CD14-positive monocyte (primary cell): ENCODE measurements around the gene OR2V2. TPM values are rescaled to one million over a fixed set of nuclear protein-coding genes. Genes with fewer than 3 reads are reported as not detected.
A peak's percentile ranks its signal among the peaks of the same experiment; 100 is the strongest.

Source experiments
- DNase-seq, 3 donors: peaks; one replicate each; pipeline ENCODE4 v3.0.0-alpha.2; 2011 to 2022
- H2AFZ ChIP-seq: 2 replicates; pipeline ENCODE4 v1.6.0; 2012; ENCODE audit warnings: mild to moderate bottlenecking, low read depth, low read length, inconsistent platforms; ENCODE audit not compliant: insufficient read depth, poor library complexity, severe bottlenecking
- H3K27ac ChIP-seq, 2 donors: 1 replicate in 1 of 2; 2 replicates in 1 of 2; pipeline ENCODE4 v1.5.1; 2012 to 2013; ENCODE audit warnings: low read length in 2 of 2, control low read depth in 1 of 2, inconsistent platforms in 1 of 2, low read depth in 1 of 2, mild to moderate bottlenecking in 1 of 2
- H3K27me3 ChIP-seq, 2 donors: one replicate each; pipeline versions ENCODE4 v1.6.0 to v1.6.1; 2011 to 2013; ENCODE audit warnings: low read length in 2 of 2; ENCODE audit not compliant: control insufficient read depth in 2 of 2, insufficient read depth in 2 of 2
- H3K36me3 ChIP-seq, 2 donors: replicated peaks in 1 of 2; 1 replicate in 1 of 2; 2 replicates in 1 of 2; pipeline versions ENCODE4 v1.5.1 to v1.6.1; 2012 to 2013; ENCODE audit warnings: low read length in 2 of 2, control low read depth in 1 of 2, inconsistent platforms in 1 of 2, mild to moderate bottlenecking in 1 of 2; ENCODE audit not compliant: insufficient read depth in 2 of 2, control insufficient read depth in 1 of 2
- H3K4me1 ChIP-seq, 2 donors: 1 replicate in 1 of 2; 2 replicates in 1 of 2; pipeline versions ENCODE4 v1.5.1 to v1.6.1; 2012 to 2013; ENCODE audit warnings: low read length in 2 of 2, control low read depth in 1 of 2, inconsistent platforms in 1 of 2, mild to moderate bottlenecking in 1 of 2, moderate library complexity in 1 of 2; ENCODE audit not compliant: insufficient read depth in 2 of 2, control insufficient read depth in 1 of 2
- H3K4me2 ChIP-seq: replicated peaks from 2 replicates; pipeline ENCODE3; 2012; ENCODE audit warnings: low read length, moderate library complexity, mild to moderate bottlenecking; ENCODE audit not compliant: poor library complexity, severe bottlenecking; ENCODE audit errors: extremely low read depth
- H3K4me3 ChIP-seq, 3 experiments: fragments of 200-600 bp in 1 of 3; sonication (generic) in 1 of 3; replicated peaks in 1 of 3; 1 replicate in 2 of 3; 2 replicates in 1 of 3; pipeline ENCODE4 v1.5.1; 2011 to 2013; ENCODE audit warnings: low read length in 3 of 3, mild to moderate bottlenecking in 3 of 3, control low read depth in 2 of 3, low read depth in 2 of 3, inconsistent platforms in 1 of 3, moderate library complexity in 1 of 3
- H3K79me2 ChIP-seq: 2 replicates; pipeline ENCODE4 v1.6.0; 2012; ENCODE audit warnings: mild to moderate bottlenecking, control low read depth, inconsistent platforms, low read length, moderate library complexity; ENCODE audit not compliant: insufficient read depth
- H3K9ac ChIP-seq: 2 replicates; pipeline ENCODE4 v1.6.0; 2017; ENCODE audit warnings: low read length, mild to moderate bottlenecking; ENCODE audit not compliant: insufficient read depth, poor library complexity, severe bottlenecking
- H3K9me3 ChIP-seq, 2 donors: replicated peaks in 1 of 2; 1 replicate in 1 of 2; 2 replicates in 1 of 2; pipeline versions ENCODE4 v1.5.1 to v1.6.1; 2012 to 2013; ENCODE audit warnings: low read length in 2 of 2, control low read depth in 1 of 2; ENCODE audit not compliant: control insufficient read depth in 1 of 2, insufficient read depth in 1 of 2
- H4K20me1 ChIP-seq: 2 replicates; pipeline ENCODE4 v1.6.0; 2012; ENCODE audit warnings: mild to moderate bottlenecking, low read length, control low read depth, moderate library complexity; ENCODE audit not compliant: insufficient read depth
- H3K27ac Mint-ChIP-seq, 7 donors: one replicate each; pipeline ENCODE4 v1.8.0; 2020; ENCODE audit warnings: mild to moderate bottlenecking in 7 of 7, mixed read lengths in 7 of 7, moderate library complexity in 6 of 7, inconsistent platforms in 2 of 7
- H3K27me3 Mint-ChIP-seq, 3 donors: one replicate each; pipeline ENCODE4 v1.8.0; 2021 to 2022; ENCODE audit warnings: low read depth in 3 of 3, mild to moderate bottlenecking in 3 of 3, mixed read lengths in 3 of 3, moderate library complexity in 3 of 3, inconsistent platforms in 1 of 3
- H3K36me3 Mint-ChIP-seq, 2 donors: one replicate each; pipeline ENCODE4 v1.8.0; 2020; ENCODE audit warnings: mixed read lengths in 2 of 2, inconsistent platforms in 1 of 2, mild to moderate bottlenecking in 1 of 2
- H3K4me1 Mint-ChIP-seq: one replicate; pipeline ENCODE4 v1.8.0; 2020; ENCODE audit warnings: mild to moderate bottlenecking, mixed read lengths
- H3K4me3 Mint-ChIP-seq, 2 donors: one replicate each; pipeline ENCODE4 v1.8.0; 2020; ENCODE audit warnings: mild to moderate bottlenecking in 2 of 2, mixed read lengths in 2 of 2, moderate library complexity in 1 of 2
- H3K9me3 Mint-ChIP-seq, 7 donors: one replicate each; pipeline ENCODE4 v1.8.0; 2020 to 2022; ENCODE audit warnings: mixed read lengths in 7 of 7, mild to moderate bottlenecking in 6 of 7, moderate library complexity in 6 of 7, inconsistent platforms in 2 of 7
- CTCF ChIP-seq: fragments of 200-600 bp; IDR thresholded peaks from one replicate; pipeline ENCODE4 v1.8.0; 2022; ENCODE audit warnings: antibody characterized with exemption, mild to moderate bottlenecking
- WGBS: methylation state at CpG from one replicate; pipeline ENCODE4 v1.1.5; 2013; ENCODE audit warnings: missing lambda C conversion rate; ENCODE audit not compliant: insufficient coverage; 5-methylcytosine and 5-hydroxymethylcytosine counted together
- intact Hi-C, 2 donors: fragments of 100-400 bp; cut with micrococcal nuclease; formaldehyde crosslinking; loops; one replicate each; pipeline versions ENCODE4 v1.15.0 to v1.15.1; 2023
- polyA plus RNA-seq, 3 donors: library from polyadenylated mRNA; depleted of rRNA in 1 of 3; unstranded in 2 of 3; stranded (reverse) in 1 of 3; fragments of 300-500 nt in 2 of 3; fragments of >200 nt in 1 of 3; fragmentation: Illumina TruSeq in 2 of 3; gene quantifications; 1 replicate in 2 of 3; 2 replicates in 1 of 3; pipeline ENCODE4 v1.2.3, GENCODE V29; 2012 to 2021

Gene OR2V2
- polyA plus RNA-seq, 3 donors: not detected

- H3K79me2 ChIP-seq: no peaks in the 10 kb centered on the region
- peak overlapping the region; percentile 64 for H2AFZ ChIP-seq
- H3K9me3 ChIP-seq: peaks cover 0 to 8% of the 10 kb centered on the region in 2 donors
- peak overlapping the region in 2 of 7 donors; percentile 2 to 47 for H3K27ac Mint-ChIP-seq
- peak in 2 of 3 donors; percentile 45 to 46 for DNase-seq
- 48% methylated on average over 27 of the region's 28 CpGs for WGBS
- peak overlapping the region in 1 of 3 experiments; percentile 40 for H3K4me3 ChIP-seq
- H3K36me3 Mint-ChIP-seq: no peaks in the 10 kb centered on the region
- H3K27me3 Mint-ChIP-seq: peaks cover 20 to 46% (median 43%) of the 10 kb centered on the region in 3 donors
- H3K4me1 ChIP-seq: peaks cover 9 to 11% of the 10 kb centered on the region in 2 donors
- peaks cover 2 to 24% of the 10 kb centered on the region in 2 donors for H3K27me3 ChIP-seq
- H3K4me3 Mint-ChIP-seq: peak overlapping the region in 1 of 2 donors; percentile 69
- peak overlapping the region; percentile 41 for H3K4me2 ChIP-seq
- TF ChIP-seq CTCF: no peak
- H3K27ac ChIP-seq: no peak overlapping the region
- H4K20me1 ChIP-seq: no peaks in the 10 kb centered on the region
- no peak overlapping the region for H3K9ac ChIP-seq
- intact Hi-C loops: no loop called here
- H3K36me3 ChIP-seq: no peaks in the 10 kb centered on the region
- H3K4me1 Mint-ChIP-seq: peaks cover 4% of the 10 kb centered on the region
- peaks cover 0 to 17% (median 4%) of the 10 kb centered on the region in 7 donors for H3K9me3 Mint-ChIP-seq
These were observed 25.5 kb upstream of the OR2V2 start for GRCh38 chr5:181121675-181122561.

GRCh38 chr5:181124526-181124925, 22.9 kb upstream of the OR2V2 start:
- 100% methylated on average over 2 of the region's 3 CpGs for WGBS
- Histone ChIP-seq H3K4me3 (no peak overlapping the region), H3K9ac (no peak overlapping the region), H3K9me3 (peaks cover 0 to 8% of the 10 kb centered on the region in 2 donors), H3K36me3 (no peaks in the 10 kb centered on the region), H4K20me1 (no peaks in the 10 kb centered on the region), H3K27ac (no peak overlapping the region), H3K27me3 (peaks cover 0 to 10% of the 10 kb centered on the region in 2 donors), H3K4me1 (peaks cover 9 to 11% of the 10 kb centered on the region in 2 donors), H2AFZ (no peak overlapping the region), H3K4me2 (no peak overlapping the region), H3K79me2 (no peaks in the 10 kb centered on the region)
- Mint-ChIP-seq H3K36me3 (no peaks in the 10 kb centered on the region), H3K27ac (peak overlapping the region in 1 of 7 donors; percentile 9), H3K4me1 (peaks cover 4% of the 10 kb centered on the region), H3K9me3 (peaks cover 0 to 12% (median 4%) of the 10 kb centered on the region in 7 donors), H3K27me3 (peaks cover 11 to 45% (median 39%) of the 10 kb centered on the region in 3 donors), H3K4me3 (no peak overlapping the region)
- DNase-seq: no peak
- TF ChIP-seq CTCF: no peak
- intact Hi-C loops: no loop called here
